GM12892 (cell line): ENCODE measurements around the gene SURF2.

Experiments
- POLR2AphosphoS5 ChIP-seq: IDR thresholded peaks from 2 replicates; pipeline ENCODE4 v1.6.1; 2011; ENCODE audit warnings: low read depth, low read length, control low read depth
- TAF1 ChIP-seq: IDR thresholded peaks from 2 replicates; pipeline ENCODE4 v1.6.1; 2011; ENCODE audit warnings: low read depth, mild to moderate bottlenecking, control low read depth, low read length, borderline replicate concordance

DNA sequence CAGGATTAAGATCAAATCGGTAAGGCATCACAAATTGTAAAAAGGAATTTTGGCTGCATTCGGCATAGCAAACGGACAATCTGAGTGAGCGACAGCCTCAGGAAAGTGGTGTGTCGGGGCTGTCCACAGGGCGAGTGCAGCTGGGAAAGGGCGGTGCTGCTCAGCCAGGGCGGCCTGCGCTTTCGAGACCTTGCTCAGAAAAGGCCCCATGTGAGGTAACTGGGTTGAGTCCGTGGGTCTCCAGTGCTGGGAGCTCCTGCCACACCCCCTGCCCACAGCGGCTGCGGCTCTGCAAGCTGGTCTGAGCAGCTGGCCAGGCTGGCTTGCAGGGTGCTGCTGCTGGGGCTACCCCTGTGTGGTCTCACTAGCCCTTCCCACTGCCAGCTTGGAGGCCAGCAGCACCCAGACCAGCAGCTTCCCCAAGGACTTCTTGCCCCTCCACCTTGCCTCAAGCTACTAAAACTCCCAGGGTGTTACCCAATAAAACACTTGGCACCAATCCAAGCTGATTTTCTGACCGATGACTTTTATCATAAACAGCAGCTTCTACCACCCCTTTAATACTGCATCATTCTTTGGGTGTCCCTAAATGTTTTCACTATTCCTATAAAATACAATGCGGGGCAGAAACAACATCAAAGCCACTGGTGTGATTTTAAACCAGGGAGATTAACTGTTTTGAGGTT, 6.2 kb downstream of the SURF2 start:
- TF ChIP-seq POLR2AphosphoS5 (peak; percentile 34; the same call in 1 of the 2 replicates), TAF1 (no peak)
